ENCODE results near the gene DHRS1.
A peak's percentile ranks its signal among the peaks of the same experiment; 100 is the strongest.

DHRS1 gene

GRCh38 chr14:24317141-24317928 is 17.8 kb upstream of the DHRS1 start:
- TF ChIP-seq, protein P1, sequence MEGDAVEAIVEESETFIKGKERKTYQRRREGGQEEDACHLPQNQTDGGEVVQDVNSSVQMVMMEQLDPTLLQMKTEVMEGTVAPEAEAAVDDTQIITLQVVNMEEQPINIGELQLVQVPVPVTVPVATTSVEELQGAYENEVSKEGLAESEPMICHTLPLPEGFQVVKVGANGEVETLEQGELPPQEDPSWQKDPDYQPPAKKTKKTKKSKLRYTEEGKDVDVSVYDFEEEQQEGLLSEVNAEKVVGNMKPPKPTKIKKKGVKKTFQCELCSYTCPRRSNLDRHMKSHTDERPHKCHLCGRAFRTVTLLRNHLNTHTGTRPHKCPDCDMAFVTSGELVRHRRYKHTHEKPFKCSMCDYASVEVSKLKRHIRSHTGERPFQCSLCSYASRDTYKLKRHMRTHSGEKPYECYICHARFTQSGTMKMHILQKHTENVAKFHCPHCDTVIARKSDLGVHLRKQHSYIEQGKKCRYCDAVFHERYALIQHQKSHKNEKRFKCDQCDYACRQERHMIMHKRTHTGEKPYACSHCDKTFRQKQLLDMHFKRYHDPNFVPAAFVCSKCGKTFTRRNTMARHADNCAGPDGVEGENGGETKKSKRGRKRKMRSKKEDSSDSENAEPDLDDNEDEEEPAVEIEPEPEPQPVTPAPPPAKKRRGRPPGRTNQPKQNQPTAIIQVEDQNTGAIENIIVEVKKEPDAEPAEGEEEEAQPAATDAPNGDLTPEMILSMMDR (IDR thresholded peaks at IDR 0.05; ENCODE audit: insufficient read depth, low read length, missing control alignments) = no peak
- ChIA-PET POLR2A (interaction anchor here (1.6 kb wide), 1 partner anchor 120 kb away, joined by 5 read pairs; no protein-coding TSS in a partner anchor), CTCF (interaction anchor here (0.8 to 37.5 kb wide), 9 partner anchors 8 to 226 kb away, joined by 3 to 1633 read pairs (median 6); partner anchors contain the start of genes ADCY4, CBLN3, CIDEB and DHRS1)
- H3K4me3 ChIP-seq (ENCODE audit: low read depth, low read length) = no peak overlapping the region
- no peak for DNase-seq (ENCODE audit: low read depth, low spot score)

DNA sequence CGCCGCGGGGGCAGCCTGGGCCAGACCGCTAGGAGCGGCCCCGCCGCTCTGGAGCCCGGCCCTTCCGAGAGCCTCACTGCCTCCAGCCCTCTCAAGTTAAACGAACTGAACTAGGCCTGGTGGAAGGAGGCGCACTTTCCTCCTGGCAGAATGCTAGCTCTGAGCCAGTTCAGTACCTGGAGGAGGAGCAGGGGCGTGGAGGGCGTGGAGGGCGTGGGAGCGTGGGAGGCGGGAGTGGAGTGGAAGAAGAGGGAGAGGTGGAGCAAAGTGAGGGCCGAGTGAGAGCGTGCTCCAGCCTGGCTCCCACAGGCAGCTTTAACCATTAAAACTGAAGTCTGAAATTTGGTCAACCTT is 17.0 kb upstream of the DHRS1 start:
- no peak for DNase-seq (ENCODE audit: low read depth, low spot score)
- TF ChIP-seq, protein P1 (IDR thresholded peaks at IDR 0.05; ENCODE audit: insufficient read depth, low read length, missing control alignments) = no peak
- ChIA-PET CTCF (interaction anchor here (0.8 to 37.5 kb wide), 7 partner anchors 8 to 225 kb away, joined by 3 to 1633 read pairs (median 6); partner anchors contain the start of genes ADCY4, CBLN3, CIDEB and DHRS1), POLR2A (no interaction called here)
- H3K4me3 ChIP-seq (ENCODE audit: low read depth, low read length) = no peak overlapping the region

DNA sequence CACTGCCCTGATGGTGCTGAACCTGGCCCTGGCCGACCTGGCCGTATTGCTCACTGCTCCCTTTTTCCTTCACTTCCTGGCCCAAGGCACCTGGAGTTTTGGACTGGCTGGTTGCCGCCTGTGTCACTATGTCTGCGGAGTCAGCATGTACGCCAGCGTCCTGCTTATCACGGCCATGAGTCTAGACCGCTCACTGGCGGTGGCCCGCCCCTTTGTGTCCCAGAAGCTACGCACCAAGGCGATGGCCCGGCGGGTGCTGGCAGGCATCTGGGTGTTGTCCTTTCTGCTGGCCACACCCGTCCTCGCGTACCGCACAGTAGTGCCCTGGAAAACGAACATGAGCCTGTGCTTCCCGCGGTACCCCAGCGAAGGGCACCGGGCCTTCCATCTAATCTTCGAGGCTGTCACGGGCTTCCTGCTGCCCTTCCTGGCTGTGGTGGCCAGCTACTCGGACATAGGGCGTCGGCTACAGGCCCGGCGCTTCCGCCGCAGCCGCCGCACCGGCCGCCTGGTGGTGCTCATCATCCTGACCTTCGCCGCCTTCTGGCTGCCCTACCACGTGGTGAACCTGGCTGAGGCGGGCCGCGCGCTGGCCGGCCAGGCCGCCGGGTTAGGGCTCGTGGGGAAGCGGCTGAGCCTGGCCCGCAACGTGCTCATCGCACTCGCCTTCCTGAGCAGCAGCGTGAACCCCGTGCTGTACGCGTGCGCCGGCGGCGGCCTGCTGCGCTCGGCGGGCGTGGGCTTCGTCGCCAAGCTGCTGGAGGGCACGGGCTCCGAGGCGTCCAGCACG is 16.4 kb upstream of the DHRS1 start:
- DNase-seq (ENCODE audit: low read depth, low spot score) = no peak
- CTCF ChIA-PET = interaction anchor here (1.1 to 37.5 kb wide), 6 partner anchors 9 to 111 kb away, joined by 3 to 1633 read pairs (median 60); partner anchors contain the start of genes ADCY4, CBLN3, CIDEB and DHRS1
- H3K4me3 ChIP-seq (ENCODE audit: low read depth, low read length) = no peak overlapping the region
- POLR2A ChIA-PET = no interaction called here
- TF ChIP-seq, protein P1 (IDR thresholded peaks at IDR 0.05; ENCODE audit: insufficient read depth, low read length, missing control alignments) = peak; percentile 10

DNA sequence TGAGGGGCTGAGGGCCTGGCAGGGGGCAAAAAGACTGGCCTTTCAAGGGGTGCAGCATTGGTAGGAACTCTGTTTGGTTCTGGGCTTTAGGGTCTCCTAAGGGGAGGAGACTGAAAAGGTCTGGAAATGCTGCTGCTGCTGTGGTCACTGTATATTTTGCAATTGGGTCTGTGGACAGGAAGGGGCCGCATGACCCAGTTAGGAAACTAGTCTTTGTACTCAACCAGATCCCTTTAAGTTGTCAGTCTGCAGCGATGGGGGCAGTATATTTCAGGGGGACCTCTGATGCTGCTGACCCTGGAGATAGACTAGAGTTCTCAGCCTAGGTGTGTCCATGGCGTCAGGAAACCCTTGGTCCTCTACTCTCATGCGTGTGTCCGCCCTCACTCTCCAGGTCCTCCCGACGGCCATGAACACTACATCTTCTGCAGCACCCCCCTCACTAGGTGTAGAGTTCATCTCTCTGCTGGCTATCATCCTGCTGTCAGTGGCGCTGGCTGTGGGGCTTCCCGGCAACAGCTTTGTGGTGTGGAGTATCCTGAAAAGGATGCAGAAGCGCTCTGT is 15.7 kb upstream of the DHRS1 start:
- ChIA-PET POLR2A (no interaction called here), CTCF (interaction anchor here (10.6 to 37.5 kb wide), 4 partner anchors 11 to 118 kb away, joined by 114 to 1633 read pairs (median 534); partner anchors contain the start of genes ADCY4, CBLN3, CIDEB and DHRS1)
- DNase-seq (ENCODE audit: low read depth, low spot score) = no peak
- TF ChIP-seq, protein P1 (IDR thresholded peaks at IDR 0.05; ENCODE audit: insufficient read depth, low read length, missing control alignments) = no peak
- no peak overlapping the region for H3K4me3 ChIP-seq (ENCODE audit: low read depth, low read length)

DNA sequence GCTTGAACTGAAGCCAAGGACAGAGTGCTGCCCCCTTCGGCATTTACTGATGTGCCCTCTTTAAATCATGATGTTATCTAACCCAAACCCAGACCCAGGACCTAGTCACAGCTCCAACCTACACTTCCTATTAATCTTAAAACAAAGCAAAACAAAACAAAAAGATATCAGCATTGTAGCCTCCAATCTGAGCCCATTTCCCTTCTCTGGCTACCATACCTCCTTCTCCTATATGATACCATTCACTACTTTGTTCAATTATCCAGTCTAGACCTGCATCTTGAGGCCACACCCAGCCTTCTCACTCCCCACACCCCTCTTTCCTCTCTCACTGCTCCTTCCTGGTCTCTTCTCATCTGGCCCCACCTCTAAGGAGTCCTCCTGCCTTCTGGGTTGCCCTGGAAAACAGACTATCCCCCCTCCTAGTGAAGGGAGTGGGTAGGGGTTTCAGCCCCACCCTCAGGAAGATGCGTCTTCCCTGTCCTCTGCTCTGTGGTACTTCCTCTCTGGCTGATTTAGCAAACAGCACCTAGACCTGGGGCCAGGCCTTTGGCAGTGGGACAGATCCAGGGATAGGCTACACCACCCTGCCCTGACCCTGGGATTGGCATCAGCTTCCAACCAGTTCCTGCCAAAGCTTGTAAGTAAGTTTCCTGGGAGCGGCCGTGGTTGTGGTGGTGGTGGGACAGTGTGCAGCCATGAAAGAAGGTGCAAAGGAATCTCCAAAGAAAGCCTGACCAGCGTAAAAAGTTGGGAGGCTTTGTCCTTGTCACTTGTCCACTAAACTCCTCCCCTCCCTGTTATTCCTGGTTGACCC is 15.0 kb upstream of the DHRS1 start:
- H3K4me3 ChIP-seq (ENCODE audit: low read depth, low read length) = no peak overlapping the region
- POLR2A ChIA-PET = interaction anchor here (1.0 kb wide), 1 partner anchor 72 kb away, joined by 3 read pairs; the partner anchor contains the start of gene TINF2
- TF ChIP-seq, protein P1 (IDR thresholded peaks at IDR 0.05; ENCODE audit: insufficient read depth, low read length, missing control alignments) = no peak
- no peak for DNase-seq (ENCODE audit: low read depth, low spot score)
- CTCF ChIA-PET = interaction anchor here (18.8 to 37.5 kb wide), 3 partner anchors 8 to 118 kb away, joined by 380 to 688 read pairs (median 688); partner anchors contain the start of genes ADCY4, CBLN3, CIDEB and DHRS1

Measured in AG04449 (cell line).